Fibroblast of the aortic adventitia (primary cell): ENCODE results near the gene ATE1. TPM values are rescaled to one million over a fixed set of nuclear protein-coding genes. Genes with fewer than 3 reads are reported as not detected.

ENCODE experiments used
- DNase-seq: peaks from one replicate; pipeline ENCODE4 v3.0.0-alpha.2; 2010; ENCODE audit warnings: low read depth
- H3K4me3 ChIP-seq: 2 replicates; pipeline ENCODE4 v1.5.1; 2011; ENCODE audit warnings: low read depth, mild to moderate bottlenecking, control low read depth, low read length, moderate library complexity
- CTCF ChIP-seq: IDR thresholded peaks from 2 replicates; pipeline ENCODE4 v1.5.1; 2011; ENCODE audit warnings: mild to moderate bottlenecking, low read length, control low read depth, inconsistent platforms; ENCODE audit not compliant: insufficient read depth
- total RNA-seq: library from RNA; depleted of rRNA; stranded (reverse); fragments of >200 nt; gene quantifications from 2 replicates; pipeline ENCODE4 v1.2.3, GENCODE V29; 2012; ENCODE audit warnings: low replicate concordance

Gene ATE1
- total RNA-seq, 1 donor: 39.9 TPM

GRCh38 chr10:121891103-121891502 lies 36.7 kb downstream of the ATE1 start:
- no peak for DNase-seq
- no peak overlapping the region for H3K4me3 ChIP-seq
- TF ChIP-seq CTCF: no peak

- DNase-seq: no peak
- no peak for TF ChIP-seq CTCF
- no peak overlapping the region for H3K4me3 ChIP-seq
These were observed 38.6 kb downstream of the ATE1 start for GRCh38 chr10:121889212-121889611.

GRCh38 chr10:121886997-121887622 lies 40.7 kb downstream of the ATE1 start:
- DNase-seq: peak; percentile 68
- TF ChIP-seq CTCF: peak; percentile 84
- H3K4me3 ChIP-seq: no peak overlapping the region

- no peak for TF ChIP-seq CTCF
- no peak for DNase-seq
These were observed 41.6 kb downstream of the ATE1 start for GRCh38 chr10:121886181-121886580.

GRCh38 chr10:121880895-121881294 lies 46.9 kb downstream of the ATE1 start:
- no peak overlapping the region for H3K4me3 ChIP-seq
- TF ChIP-seq CTCF: no peak
- DNase-seq: peak; percentile 42

More at GRCh38 chr10:121886181-121886580, 41.6 kb downstream of the ATE1 start:
- H3K4me3 ChIP-seq: no peak overlapping the region

GRCh38 chr10:121879476-121879875 lies 48.4 kb downstream of the ATE1 start:
- no peak for DNase-seq
- TF ChIP-seq CTCF: no peak
- no peak overlapping the region for H3K4me3 ChIP-seq

- TF ChIP-seq CTCF: no peak
- H3K4me3 ChIP-seq: no peak overlapping the region
- DNase-seq: peak; percentile 31
These were observed 54.6 kb downstream of the ATE1 start for GRCh38 chr10:121873236-121873635.
